Loucy (cell line): ENCODE results near the gene FHDC1.

Source experiments
- H2AFZ ChIP-seq: fragments of 200-600 bp; sonication (generic); 2 replicates; pipeline ENCODE4 v1.6.0; 2016; ENCODE audit warnings: antibody characterized with exemption, mild to moderate bottlenecking, low read length, moderate library complexity
- H3F3A ChIP-seq: fragments of 200-600 bp; 2 replicates; pipeline ENCODE4 v1.6.0; 2016; ENCODE audit warnings: antibody characterized with exemption, low read depth, mild to moderate bottlenecking
- H3K27me3 ChIP-seq: fragments of 200-600 bp; sonication (generic); 2 replicates; pipeline ENCODE4 v1.6.1; 2014; ENCODE audit warnings: low read length, mild to moderate bottlenecking; ENCODE audit not compliant: insufficient read depth, poor library complexity, severe bottlenecking
- H3K36me3 ChIP-seq: fragments of 200-600 bp; sonication (generic); 2 replicates; pipeline ENCODE4 v1.6.1; 2016; ENCODE audit warnings: low read length; ENCODE audit not compliant: insufficient read depth
- H3K4me1 ChIP-seq: fragments of 200-600 bp; sonication (generic); 2 replicates; pipeline ENCODE4 v1.5.1; 2014; ENCODE audit warnings: low read length, mild to moderate bottlenecking; ENCODE audit not compliant: insufficient read depth, poor library complexity, severe bottlenecking
- H3K4me2 ChIP-seq: fragments of 200-600 bp; sonication (generic); 2 replicates; pipeline ENCODE4 v1.6.0; 2014; ENCODE audit warnings: antibody characterized with exemption, low read length, low read depth, mild to moderate bottlenecking; ENCODE audit not compliant: poor library complexity, severe bottlenecking
- H3K4me3 ChIP-seq: fragments of 200-600 bp; sonication (generic); 2 replicates; pipeline ENCODE4 v1.5.1; 2014; ENCODE audit warnings: low read length, mild to moderate bottlenecking, mixed read lengths; ENCODE audit not compliant: poor library complexity, severe bottlenecking
- H3K79me2 ChIP-seq: fragments of 200-600 bp; sonication (generic); 2 replicates; pipeline ENCODE4 v1.6.1; 2014; ENCODE audit warnings: low read length; ENCODE audit not compliant: insufficient read depth
- H3K9ac ChIP-seq: fragments of 200-600 bp; sonication (generic); 2 replicates; pipeline ENCODE4 v1.6.0; 2014; ENCODE audit warnings: mild to moderate bottlenecking, low read depth, low read length, moderate library complexity; ENCODE audit not compliant: poor library complexity, severe bottlenecking
- H3K9me2 ChIP-seq: fragments of 200-600 bp; sonication (generic); replicated peaks from 2 replicates; pipeline ENCODE4 v1.6.1; 2016; ENCODE audit warnings: low read depth, low read length, mixed read lengths
- H3K9me3 ChIP-seq: fragments of 200-600 bp; sonication (generic); 2 replicates; pipeline ENCODE4 v1.6.1; 2014; ENCODE audit warnings: mild to moderate bottlenecking, antibody characterized with exemption, low read length, low read depth; ENCODE audit not compliant: insufficient read depth
- H4K20me1 ChIP-seq: fragments of 200-600 bp; sonication (generic); 2 replicates; pipeline ENCODE4 v1.6.0; 2014; ENCODE audit warnings: antibody characterized with exemption, low read length, mild to moderate bottlenecking; ENCODE audit not compliant: insufficient read depth, poor library complexity, severe bottlenecking
- EZH2phosphoT487 ChIP-seq: fragments of 200-600 bp; IDR thresholded peaks from 2 replicates; pipeline ENCODE4 v1.6.1; 2018; ENCODE audit warnings: antibody characterized with exemption, mild to moderate bottlenecking, moderate library complexity, borderline replicate concordance
- TF ChIP-seq, protein P1 (sequence below): fragments of 200-600 bp; sonication (generic); conservative IDR thresholded peaks from 2 replicates; pipeline ENCODE4 v1.5.1; 2014; ENCODE audit warnings: mild to moderate bottlenecking, antibody characterized with exemption, low read length

Gene FHDC1

DNA sequence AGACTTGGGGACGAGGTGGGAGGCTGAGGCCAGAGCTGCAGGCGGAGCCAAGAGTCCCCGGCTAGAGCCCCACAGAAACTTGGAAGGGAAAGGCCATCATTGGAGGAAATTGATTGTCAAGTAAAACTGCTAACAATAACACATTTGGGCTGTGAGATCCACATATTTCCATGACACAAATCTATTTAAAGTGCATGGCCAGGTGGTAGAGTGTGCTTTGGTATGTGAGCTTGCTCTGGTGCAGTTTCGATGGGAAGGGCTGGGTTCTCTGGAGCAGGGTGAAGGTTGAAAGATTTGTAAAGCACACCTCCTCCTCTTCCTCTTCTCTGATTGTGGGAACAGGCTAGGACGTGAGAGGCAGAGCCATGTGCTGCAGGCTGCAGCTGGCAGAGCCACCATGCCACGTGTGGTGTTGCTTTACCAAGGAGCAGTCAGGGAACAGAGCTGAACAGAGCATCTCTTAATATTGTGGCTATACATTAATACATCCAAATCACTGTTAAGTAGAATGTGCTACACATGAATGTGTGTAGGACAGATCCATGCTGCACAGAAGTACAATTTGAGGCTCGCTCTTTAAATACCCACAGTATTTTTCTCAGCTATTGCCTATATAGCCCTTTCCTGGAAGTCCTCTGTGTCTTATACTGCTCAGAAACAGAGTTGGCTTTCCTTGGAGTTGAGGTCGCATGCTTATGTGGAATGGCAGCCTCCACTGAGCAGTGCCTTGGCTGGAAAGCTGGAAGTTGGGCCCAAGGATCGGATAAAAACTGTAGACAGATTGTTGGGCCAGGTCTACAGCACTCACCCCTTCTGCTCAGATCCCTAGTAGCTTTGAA lies 37.7 kb downstream of the FHDC1 start:
- no peaks in the 10 kb centered on the region for H3K9me3 ChIP-seq
- H3F3A ChIP-seq, result no peaks in the 10 kb centered on the region
- H3K36me3 ChIP-seq, result no peaks in the 10 kb centered on the region
- H3K4me2 ChIP-seq, result no peak overlapping the region
- no peaks in the 10 kb centered on the region for H3K4me1 ChIP-seq
- H3K4me3 ChIP-seq, result no peak overlapping the region
- H3K9me2 ChIP-seq, result no peaks in the 10 kb centered on the region
- H3K9ac ChIP-seq, result no peak overlapping the region
- no peaks in the 10 kb centered on the region for H4K20me1 ChIP-seq
- H3K27me3 ChIP-seq, result no peaks in the 10 kb centered on the region
- H3K79me2 ChIP-seq, result no peaks in the 10 kb centered on the region
- H2AFZ ChIP-seq, result no peak overlapping the region
- no peak for TF ChIP-seq EZH2phosphoT487
- TF ChIP-seq, protein P1, sequence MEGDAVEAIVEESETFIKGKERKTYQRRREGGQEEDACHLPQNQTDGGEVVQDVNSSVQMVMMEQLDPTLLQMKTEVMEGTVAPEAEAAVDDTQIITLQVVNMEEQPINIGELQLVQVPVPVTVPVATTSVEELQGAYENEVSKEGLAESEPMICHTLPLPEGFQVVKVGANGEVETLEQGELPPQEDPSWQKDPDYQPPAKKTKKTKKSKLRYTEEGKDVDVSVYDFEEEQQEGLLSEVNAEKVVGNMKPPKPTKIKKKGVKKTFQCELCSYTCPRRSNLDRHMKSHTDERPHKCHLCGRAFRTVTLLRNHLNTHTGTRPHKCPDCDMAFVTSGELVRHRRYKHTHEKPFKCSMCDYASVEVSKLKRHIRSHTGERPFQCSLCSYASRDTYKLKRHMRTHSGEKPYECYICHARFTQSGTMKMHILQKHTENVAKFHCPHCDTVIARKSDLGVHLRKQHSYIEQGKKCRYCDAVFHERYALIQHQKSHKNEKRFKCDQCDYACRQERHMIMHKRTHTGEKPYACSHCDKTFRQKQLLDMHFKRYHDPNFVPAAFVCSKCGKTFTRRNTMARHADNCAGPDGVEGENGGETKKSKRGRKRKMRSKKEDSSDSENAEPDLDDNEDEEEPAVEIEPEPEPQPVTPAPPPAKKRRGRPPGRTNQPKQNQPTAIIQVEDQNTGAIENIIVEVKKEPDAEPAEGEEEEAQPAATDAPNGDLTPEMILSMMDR, result no peak

DNA sequence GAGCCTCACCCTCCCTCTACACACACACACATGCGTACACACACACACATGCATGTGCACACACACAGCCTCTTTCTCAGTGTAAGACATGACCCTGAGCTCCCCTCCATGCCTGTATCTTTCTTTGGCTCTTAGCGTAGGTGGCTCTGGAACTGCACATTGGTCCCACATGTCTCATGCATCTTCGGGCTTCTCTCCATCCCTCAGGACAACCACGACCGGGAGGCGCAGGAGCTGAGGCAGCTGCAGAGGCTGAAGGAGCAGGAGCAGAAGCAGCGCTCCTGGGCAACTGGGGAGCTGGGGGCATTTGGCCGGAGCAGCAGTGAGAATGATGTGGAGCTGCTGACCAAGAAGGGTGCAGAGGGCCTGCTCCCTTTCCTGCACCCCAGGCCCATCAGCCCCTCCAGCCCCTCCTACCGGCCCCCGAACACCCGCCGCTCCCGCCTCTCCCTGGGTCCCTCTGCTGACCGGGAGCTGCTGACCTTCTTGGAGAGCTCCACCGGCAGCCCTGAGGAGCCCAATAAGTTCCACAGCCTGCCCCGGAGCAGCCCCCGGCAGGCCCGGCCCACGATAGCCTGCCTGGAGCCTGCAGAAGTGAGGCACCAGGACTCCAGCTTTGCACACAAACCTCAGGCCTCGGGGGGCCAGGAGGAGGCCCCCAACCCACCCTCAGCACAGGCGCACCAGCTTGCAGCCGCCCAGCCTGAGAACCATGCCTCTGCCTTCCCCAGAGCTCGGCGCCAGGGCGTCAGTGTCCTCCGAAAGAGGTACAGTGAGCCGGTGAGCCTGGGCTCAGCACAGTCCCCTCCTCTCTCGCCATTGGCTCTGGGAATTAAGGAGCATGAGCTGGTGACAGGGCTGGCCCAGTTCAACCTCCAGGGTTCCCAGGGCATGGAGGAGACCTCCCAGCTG lies 38.6 kb downstream of the FHDC1 start:
- Histone ChIP-seq H2AFZ (no peak overlapping the region), H4K20me1 (no peaks in the 10 kb centered on the region), H3K36me3 (no peaks in the 10 kb centered on the region)

DNA sequence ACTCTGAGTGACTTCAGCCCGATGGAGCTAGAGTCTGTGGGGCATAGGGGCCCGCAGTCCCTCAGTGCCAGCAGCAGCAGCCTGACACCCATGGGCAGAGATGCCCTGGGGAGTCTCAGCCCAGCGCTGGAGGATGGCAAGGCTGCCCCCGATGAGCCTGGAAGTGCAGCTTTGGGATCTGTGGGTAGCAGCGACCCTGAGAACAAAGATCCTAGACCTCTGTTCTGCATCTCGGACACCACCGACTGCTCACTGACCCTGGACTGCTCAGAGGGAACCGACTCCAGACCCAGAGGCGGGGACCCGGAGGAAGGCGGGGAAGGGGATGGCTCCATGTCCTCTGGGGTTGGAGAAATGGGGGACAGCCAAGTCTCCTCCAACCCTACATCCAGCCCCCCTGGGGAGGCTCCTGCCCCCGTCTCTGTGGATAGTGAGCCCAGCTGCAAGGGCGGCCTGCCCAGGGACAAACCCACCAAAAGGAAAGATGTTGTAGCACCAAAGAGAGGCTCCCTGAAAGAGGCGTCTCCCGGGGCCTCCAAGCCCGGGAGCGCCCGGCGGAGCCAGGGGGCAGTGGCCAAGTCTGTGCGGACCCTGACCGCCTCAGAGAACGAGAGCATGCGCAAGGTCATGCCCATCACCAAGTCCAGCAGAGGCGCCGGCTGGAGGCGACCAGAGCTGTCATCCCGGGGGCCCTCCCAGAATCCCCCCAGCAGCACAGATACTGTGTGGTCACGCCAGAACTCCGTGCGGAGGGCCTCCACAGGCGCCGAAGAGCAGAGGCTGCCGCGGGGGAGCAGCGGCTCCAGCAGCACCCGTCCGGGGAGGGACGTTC lies 39.5 kb downstream of the FHDC1 start:
- Histone ChIP-seq H3K4me2 (no peak overlapping the region), H3K9me2 (no peaks in the 10 kb centered on the region), H3K4me3 (no peak overlapping the region), H3K27me3 (no peaks in the 10 kb centered on the region), H3K36me3 (no peaks in the 10 kb centered on the region), H3K9ac (no peak overlapping the region), H2AFZ (no peak overlapping the region), H4K20me1 (no peaks in the 10 kb centered on the region), H3F3A (no peaks in the 10 kb centered on the region), H3K79me2 (no peaks in the 10 kb centered on the region), H3K4me1 (no peaks in the 10 kb centered on the region), H3K9me3 (no peaks in the 10 kb centered on the region)
- TF ChIP-seq, protein P1, result no peak
- no peak for TF ChIP-seq EZH2phosphoT487

More for the DNA sequence above, 38.6 kb downstream of the FHDC1 start:
- Histone ChIP-seq H3K9me3 (no peaks in the 10 kb centered on the region), H3K9ac (no peak overlapping the region), H3F3A (no peaks in the 10 kb centered on the region), H3K4me1 (no peaks in the 10 kb centered on the region), H3K9me2 (no peaks in the 10 kb centered on the region), H3K4me3 (no peak overlapping the region), H3K27me3 (no peaks in the 10 kb centered on the region), H3K4me2 (no peak overlapping the region), H3K79me2 (no peaks in the 10 kb centered on the region)
- TF ChIP-seq, protein P1, result no peak
- no peak for TF ChIP-seq EZH2phosphoT487
